Aorta (tissue), 5 donors: ENCODE measurements around the gene C15orf61. TPM values are rescaled to one million over a fixed set of nuclear protein-coding genes. Genes with fewer than 3 reads are reported as not detected.

Experiments used
- ATAC-seq: fragments of 200-7000 bp; cut with Tn5 transposase; one replicate; pipeline ENCODE4 v1.9.1; 2022; ENCODE audit warnings: moderate library complexity; ENCODE audit not compliant: low FRiP score
- DNase-seq, 2 donors: peaks; one replicate each; pipeline ENCODE4 v3.0.0-alpha.2; 2020
- H3K27ac ChIP-seq, 2 donors: one replicate each; pipeline ENCODE4 v1.5.1; 2013; ENCODE audit warnings: low read length in 2 of 2, mild to moderate bottlenecking in 2 of 2, moderate library complexity in 2 of 2, control low read depth in 1 of 2, inconsistent platforms in 1 of 2, low read depth in 1 of 2
- H3K27me3 ChIP-seq, 2 donors: one replicate each; pipeline ENCODE4 v1.6.1; 2013; ENCODE audit warnings: control low read depth in 1 of 2, low read length in 1 of 2, mild to moderate bottlenecking in 1 of 2, moderate library complexity in 1 of 2; ENCODE audit not compliant: insufficient read depth in 2 of 2, control insufficient read depth in 1 of 2
- H3K36me3 ChIP-seq, 2 donors: one replicate each; pipeline ENCODE4 v1.6.1; 2013; ENCODE audit warnings: control low read depth in 1 of 2, low read length in 1 of 2, mild to moderate bottlenecking in 1 of 2; ENCODE audit not compliant: insufficient read depth in 2 of 2, control insufficient read depth in 1 of 2
- H3K4me1 ChIP-seq, 2 donors: one replicate each; pipeline ENCODE4 v1.6.1; 2013; ENCODE audit warnings: low read length in 2 of 2, control low read depth in 1 of 2, mild to moderate bottlenecking in 1 of 2, moderate library complexity in 1 of 2; ENCODE audit not compliant: insufficient read depth in 2 of 2, control insufficient read depth in 1 of 2
- H3K4me3 ChIP-seq, 2 donors: one replicate each; pipeline ENCODE4 v1.5.1; 2013; ENCODE audit warnings: low read length in 2 of 2, control low read depth in 1 of 2, mild to moderate bottlenecking in 1 of 2
- H3K9me3 ChIP-seq: one replicate; pipeline ENCODE4 v1.6.1; 2013; ENCODE audit warnings: mild to moderate bottlenecking, low read length; ENCODE audit not compliant: control insufficient read depth
- WGBS, 2 donors: extraction: QIAGEN DNeasy Blood & Tissue Kit; methylation state at CpG; one replicate each; pipeline ENCODE4 v1.1.7; 2013; 5-methylcytosine and 5-hydroxymethylcytosine counted together
- intact Hi-C, 2 donors: fragments of 100-400 bp; cut with DNase I; formaldehyde crosslinking; loops; one replicate each; pipeline versions ENCODE4 v1.14.2 to v1.15.0; 2022
- polyA plus RNA-seq, 2 donors: library from polyadenylated mRNA; stranded (reverse); fragments of 200-250 nt; gene quantifications; one replicate each; pipeline ENCODE4 v1.2.3, GENCODE V29; 2013
- total RNA-seq, 2 donors: library from RNA; stranded (reverse); fragmentation: NEBNext Ultra II Directional; extraction: Animal tissue kit (Norgen Biotek cat#: 25700); gene quantifications; one replicate each; pipeline ENCODE4 v1.2.1, GENCODE V29; 2021
- donor health status: healthy with polysubstance abuse.
- donor health status: Bipolar disorder and iron deficiency.
- donor health status: DM: no; HTN: no; CAD: no.
- donor health status: DM: no; HTN: no; CAD: no.
- donor health status: DM: yes; HTN: yes; CAD: no.

Gene C15orf61
- total and polyA plus RNA-seq, 4 donors, result 1.2 to 4.9 (median 3.7) TPM

DNA sequence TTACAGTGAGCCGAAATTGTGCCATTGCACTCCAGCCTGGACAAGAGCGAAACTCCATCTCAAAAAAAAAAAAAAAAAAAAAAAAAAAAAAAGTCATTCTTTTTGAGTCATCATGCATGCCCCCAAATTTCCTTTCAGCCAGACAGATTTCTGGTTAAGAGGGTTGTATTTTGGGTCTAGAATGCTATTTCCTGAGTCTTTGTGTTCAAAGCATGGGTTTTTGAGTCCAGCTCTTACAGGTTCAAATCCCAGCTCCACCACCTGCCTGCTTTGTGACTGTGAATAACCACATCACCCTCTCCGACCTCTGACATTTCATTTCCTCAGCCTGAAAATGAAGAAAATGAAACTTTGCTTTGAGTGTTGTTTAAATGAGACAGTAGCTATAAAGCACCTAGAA lies 9.3 kb upstream of the C15orf61 start:
- DNase-seq, result no peak
- no peak overlapping the region for H3K27ac ChIP-seq
- intact Hi-C loops, result no loop called here
- peaks cover 5 to 6% of the 10 kb centered on the region in 2 donors for H3K36me3 ChIP-seq
- no peaks in the 10 kb centered on the region for H3K9me3 ChIP-seq
- no peak for ATAC-seq
- H3K4me3 ChIP-seq, result no peak overlapping the region
- H3K4me1 ChIP-seq, result no peaks in the 10 kb centered on the region
- H3K27me3 ChIP-seq, result no peaks in the 10 kb centered on the region
- WGBS, 2 donors, result 97% methylated on average over 3 of the region's 3 CpGs

DNA sequence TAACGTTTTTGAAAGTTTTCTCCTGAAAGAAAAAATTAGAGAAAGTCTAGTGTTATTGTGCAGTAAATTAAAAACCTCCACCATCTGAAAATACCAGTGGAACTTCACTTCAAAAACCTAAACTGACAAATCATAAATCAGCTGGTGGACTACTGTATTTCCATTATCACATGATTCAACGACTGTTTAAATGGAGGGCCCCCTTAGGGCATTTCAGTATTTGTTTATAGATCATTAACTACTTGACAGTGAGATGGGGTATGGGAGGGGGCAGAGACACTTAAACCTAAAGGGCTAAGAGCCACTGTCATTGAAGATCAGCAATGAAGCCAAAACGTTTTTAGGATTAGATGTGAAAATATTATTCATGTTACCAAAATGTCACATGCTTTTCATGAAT lies 8.8 kb upstream of the C15orf61 start:
- Histone ChIP-seq H3K9me3 (no peaks in the 10 kb centered on the region), H3K27me3 (no peaks in the 10 kb centered on the region), H3K4me3 (no peak overlapping the region), H3K36me3 (peaks cover 5 to 6% of the 10 kb centered on the region in 2 donors), H3K27ac (no peak overlapping the region), H3K4me1 (no peaks in the 10 kb centered on the region)
- no peak for DNase-seq
- ATAC-seq, result no peak
- WGBS, 2 donors, result 30 to 36% methylated on average over 3 of the region's 3 CpGs
- intact Hi-C loops, result no loop called here

DNA sequence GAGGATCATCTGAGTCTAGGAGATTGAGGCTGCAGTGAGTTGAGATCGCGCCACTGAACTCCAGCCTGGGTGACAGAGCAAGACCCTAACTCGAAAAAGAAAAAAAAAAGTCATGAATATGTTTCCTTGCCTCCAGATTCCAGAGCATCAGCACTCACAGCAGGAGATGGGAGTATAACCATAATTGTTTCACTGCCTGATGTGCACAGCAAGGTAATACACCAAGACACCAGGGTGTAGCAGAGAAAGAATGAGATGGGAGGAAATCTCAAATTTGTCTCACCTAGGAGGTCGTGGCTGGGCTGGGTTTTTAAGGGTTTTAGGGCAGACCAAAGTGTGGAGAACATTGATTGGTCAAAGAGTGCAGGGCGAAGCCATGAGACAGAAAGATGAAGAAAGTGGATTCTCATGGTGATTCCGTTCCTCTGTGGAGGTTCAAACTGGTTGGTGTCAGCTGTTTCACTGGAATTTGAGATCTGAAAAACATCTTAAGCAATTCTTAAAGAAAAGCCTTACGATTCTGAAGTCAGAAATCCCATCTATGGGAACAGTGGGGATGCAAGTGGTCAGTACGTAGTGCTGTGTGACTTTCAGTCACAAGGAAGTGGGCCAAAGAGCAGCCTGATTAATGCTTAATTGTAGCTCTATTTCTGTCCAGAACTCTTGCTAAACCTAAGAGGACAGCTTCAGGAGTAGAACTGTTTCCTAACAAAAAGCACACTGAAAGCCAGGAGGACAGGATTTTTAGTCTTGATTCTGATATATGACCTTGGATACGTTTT lies 7.8 kb upstream of the C15orf61 start:
- WGBS, 2 donors, result 80 to 84% methylated on average over 9 of the region's 9 CpGs
- H3K36me3 ChIP-seq, result peaks cover 5 to 6% of the 10 kb centered on the region in 2 donors
- H3K9me3 ChIP-seq, result no peaks in the 10 kb centered on the region
- intact Hi-C loops, result no loop called here
- no peak overlapping the region for H3K4me3 ChIP-seq
- DNase-seq, result no peak
- H3K4me1 ChIP-seq, result no peaks in the 10 kb centered on the region
- ATAC-seq, result no peak
- H3K27ac ChIP-seq, result no peak overlapping the region
- H3K27me3 ChIP-seq, result no peaks in the 10 kb centered on the region

DNA sequence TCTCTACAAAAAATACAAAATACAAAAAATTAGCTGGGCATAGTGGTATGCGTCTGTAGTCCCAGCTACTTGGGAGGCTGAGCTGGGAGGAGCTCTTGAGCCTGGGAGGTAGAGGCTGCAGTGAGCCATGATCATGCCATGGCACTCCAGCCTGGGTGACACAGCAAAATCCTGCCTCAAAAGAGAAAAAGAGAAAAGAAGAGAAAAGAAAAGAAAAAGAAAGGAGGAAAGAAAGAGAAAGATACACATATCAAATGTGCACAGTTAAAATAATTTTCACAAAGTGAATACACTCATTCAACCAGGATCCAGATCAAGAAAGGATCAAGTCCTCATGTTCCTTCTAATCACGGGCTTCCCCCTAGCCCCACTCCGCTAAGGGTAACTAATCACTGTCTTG lies 5.8 kb upstream of the C15orf61 start:
- Histone ChIP-seq H3K36me3 (peaks cover 3 to 5% of the 10 kb centered on the region in 2 donors), H3K4me3 (no peak overlapping the region), H3K27ac (no peak overlapping the region), H3K27me3 (no peaks in the 10 kb centered on the region), H3K4me1 (no peaks in the 10 kb centered on the region), H3K9me3 (no peaks in the 10 kb centered on the region)
- intact Hi-C loops, result no loop called here
- DNase-seq (no peak), ATAC-seq (no peak)
- WGBS, 2 donors, result 95 to 99% methylated on average over 3 of the region's 3 CpGs

DNA sequence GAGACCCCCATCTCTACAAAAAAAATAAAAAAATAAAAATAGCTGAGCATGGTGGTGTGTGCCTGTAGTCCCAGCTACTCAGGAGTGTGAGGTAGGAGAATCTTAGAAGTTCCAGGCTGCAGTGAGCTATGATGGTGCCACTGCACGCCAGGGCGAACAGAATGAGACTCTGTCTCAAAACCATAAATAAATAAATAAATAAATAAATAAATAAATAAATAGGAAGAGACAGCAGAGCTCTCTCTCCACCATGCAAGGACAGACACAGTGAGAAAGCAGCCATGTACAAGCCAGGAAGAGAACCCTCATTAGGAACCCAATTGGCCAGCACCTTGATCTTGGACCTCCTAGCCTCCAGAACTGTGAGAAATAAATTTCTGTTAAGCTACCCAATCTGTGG lies 5.4 kb upstream of the C15orf61 start:
- ATAC-seq, result no peak
- intact Hi-C loops, result no loop called here

DNA sequence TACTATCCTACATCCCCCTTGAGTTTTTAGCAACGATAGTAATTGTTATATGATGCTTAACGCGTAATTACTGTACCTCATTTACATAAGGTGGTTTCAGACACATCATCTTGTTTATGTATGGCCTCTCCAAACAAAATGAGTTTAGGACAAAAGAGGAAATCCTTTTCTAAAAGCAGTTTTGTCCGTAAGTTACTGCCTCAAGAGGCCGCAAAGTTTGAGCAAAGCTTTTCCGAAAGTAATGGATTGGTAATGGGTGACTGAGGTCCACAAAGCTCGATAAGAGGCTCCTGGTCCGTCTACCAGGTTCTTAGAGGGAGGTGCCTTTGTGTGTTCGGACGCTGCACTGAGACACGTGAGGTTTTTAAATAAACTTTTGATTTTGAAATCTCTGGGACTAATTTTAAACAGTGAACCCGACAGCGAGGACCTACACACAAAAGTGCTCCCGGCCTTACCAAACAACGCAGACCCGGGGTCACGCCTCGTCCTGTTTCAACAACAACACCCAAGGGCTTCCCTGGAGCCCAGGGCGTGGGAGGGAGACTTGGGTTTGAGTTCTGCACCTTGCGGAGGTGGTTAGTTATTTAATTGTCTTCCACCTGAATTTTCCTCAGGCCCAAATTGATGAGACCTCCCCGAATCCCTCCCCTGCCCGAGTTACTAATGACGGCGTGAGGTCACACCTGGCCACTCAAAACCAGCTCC lies 456 bp upstream of the C15orf61 start:
- Histone ChIP-seq H3K4me1 (no peaks in the 10 kb centered on the region), H3K9me3 (no peaks in the 10 kb centered on the region), H3K4me3 (peak overlapping the region; percentile 67 to 85), H3K27me3 (no peaks in the 10 kb centered on the region), H3K27ac (peak overlapping the region in 1 of 2 donors; percentile 55), H3K36me3 (no peaks in the 10 kb centered on the region)
- intact Hi-C loops, result loop anchor here in 1 of 2 donors (10.0 kb wide), 1 partner anchor 314 kb away; no protein-coding TSS in a partner anchor
- no peak for ATAC-seq
- 17 to 18% methylated on average over 24 of the region's 24 CpGs for WGBS, 2 donors
- DNase-seq, result no peak

More for the DNA sequence above, 5.4 kb upstream of the C15orf61 start:
- no peaks in the 10 kb centered on the region for H3K4me1 ChIP-seq
- 98 to 100% methylated on average over 2 of the region's 2 CpGs for WGBS, 2 donors
- no peak for DNase-seq
- H3K27ac ChIP-seq, result no peak overlapping the region
- H3K9me3 ChIP-seq, result no peaks in the 10 kb centered on the region
- no peaks in the 10 kb centered on the region for H3K27me3 ChIP-seq
- H3K36me3 ChIP-seq, result peaks cover 3 to 5% of the 10 kb centered on the region in 2 donors
- H3K4me3 ChIP-seq, result no peak overlapping the region

DNA sequence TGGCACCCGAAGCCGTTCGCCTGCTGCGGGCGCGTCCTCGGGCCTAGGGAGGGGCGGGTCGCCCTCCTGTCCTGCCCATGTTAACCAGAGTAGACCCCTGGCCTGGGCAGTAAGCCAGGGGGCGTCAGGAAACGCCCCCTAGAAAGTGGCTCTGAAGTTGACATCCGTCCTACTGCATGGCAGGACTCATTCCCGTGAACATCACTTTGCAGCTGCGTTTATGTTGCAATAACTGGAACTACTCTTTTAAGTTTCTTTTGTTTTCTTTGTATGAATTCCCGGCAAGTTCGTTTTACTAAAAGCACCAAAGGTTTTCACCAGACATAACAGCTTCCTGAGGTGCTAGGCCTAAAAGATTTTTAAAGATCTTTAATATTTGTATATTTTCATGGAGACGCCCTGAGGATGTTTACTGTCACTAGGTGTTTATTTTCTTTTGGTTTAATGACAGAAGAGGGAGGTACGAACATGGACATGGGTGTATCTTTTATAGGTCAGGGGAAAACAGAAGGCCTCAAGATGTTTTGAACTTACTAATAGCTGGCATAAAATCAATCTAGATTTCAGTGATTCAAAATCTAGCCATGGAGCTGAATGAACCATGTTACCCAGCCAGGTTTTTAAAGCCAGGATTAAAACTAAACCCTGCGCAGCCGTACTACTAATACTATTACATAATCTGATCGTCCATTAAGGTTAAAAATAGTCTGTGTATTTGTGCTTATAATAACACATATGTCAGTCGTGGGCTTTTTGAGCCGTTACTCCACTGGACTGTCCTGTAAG lies 1.0 kb downstream of the C15orf61 start:
- WGBS, 2 donors, result 0 to 1% methylated on average over 23 of the region's 23 CpGs
- Histone ChIP-seq H3K36me3 (no peaks in the 10 kb centered on the region), H3K4me3 (peak overlapping the region; percentile 67 to 85), H3K27ac (peak overlapping the region; percentile 46 to 81), H3K27me3 (no peaks in the 10 kb centered on the region), H3K4me1 (no peaks in the 10 kb centered on the region), H3K9me3 (no peaks in the 10 kb centered on the region)
- intact Hi-C loops, result loop anchor here in 1 of 2 donors (10.0 kb wide), 1 partner anchor 313 kb away; no protein-coding TSS in a partner anchor
- ATAC-seq (peak; percentile 62), DNase-seq (no peak)

DNA sequence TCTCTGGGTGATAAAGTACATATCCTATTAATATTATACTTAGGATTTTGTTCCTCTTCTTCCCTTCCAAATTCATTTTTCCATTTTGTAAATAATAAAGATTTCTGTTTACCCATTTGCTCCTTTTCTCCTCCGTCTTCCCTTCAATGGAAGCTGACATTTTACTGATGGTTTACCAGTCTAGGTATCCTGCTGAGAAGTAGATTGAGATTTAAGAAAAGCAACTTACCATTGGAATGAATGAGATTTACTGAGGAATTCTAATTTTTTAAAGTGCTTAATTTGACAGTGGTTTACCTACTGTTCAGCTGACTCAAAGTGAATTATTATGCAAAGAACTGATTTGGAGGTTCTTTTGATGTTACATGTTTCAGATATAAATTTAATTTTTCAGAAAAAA lies 2.4 kb downstream of the C15orf61 start:
- Histone ChIP-seq H3K27ac (no peak overlapping the region), H3K9me3 (no peaks in the 10 kb centered on the region), H3K36me3 (no peaks in the 10 kb centered on the region), H3K4me3 (no peak overlapping the region), H3K4me1 (no peaks in the 10 kb centered on the region), H3K27me3 (no peaks in the 10 kb centered on the region)
- intact Hi-C loops, result loop anchor here in 1 of 2 donors (10.0 kb wide), 1 partner anchor 311 kb away; no protein-coding TSS in a partner anchor
- ATAC-seq, result no peak
- 87 to 97% methylated on average over 1 of the region's 1 CpG for whole genome bisulfite sequencing, 2 donors
- DNase-seq, result no peak
